HL-60 (cell line): ENCODE results near the gene OXLD1.

ENCODE experiments used
- DNase-seq, 2 experiments: peaks; one replicate each; pipeline ENCODE4 v3.0.0-alpha.2; 2010 to 2020; ENCODE audit warnings: low read depth in 1 of 2, low spot score in 1 of 2
- H3K27ac ChIP-seq: fragments of 250-450 bp; sonication (Bioruptor Pico); replicated peaks from 2 replicates; pipeline ENCODE4 v1.5.1; 2020; ENCODE audit warnings: mild to moderate bottlenecking, moderate library complexity
- H3K27me3 ChIP-seq: fragments of 250-450 bp; sonication (Bioruptor Pico); 2 replicates; pipeline ENCODE4 v1.5.1; 2021; ENCODE audit warnings: mild to moderate bottlenecking, moderate library complexity; ENCODE audit not compliant: insufficient read depth, poor library complexity, severe bottlenecking
- H3K4me3 ChIP-seq: replicated peaks from 2 replicates; pipeline ENCODE4 v1.5.1; 2011; ENCODE audit warnings: mild to moderate bottlenecking, control low read depth, low read length; ENCODE audit not compliant: insufficient read depth
- CTCF ChIP-seq: IDR thresholded peaks from one replicate; pipeline ENCODE4 v1.5.1; 2011; ENCODE audit warnings: low read length, control low read depth, inconsistent platforms; ENCODE audit not compliant: insufficient read depth
- GABPA ChIP-seq: IDR thresholded peaks from 2 replicates; pipeline ENCODE4 v1.6.1; 2012; ENCODE audit warnings: low read depth
- POLR2AphosphoS5 ChIP-seq: IDR thresholded peaks from 2 replicates; pipeline ENCODE4 v1.6.1; 2012; ENCODE audit warnings: low read depth
- REST ChIP-seq: IDR thresholded peaks from 2 replicates; pipeline ENCODE4 v1.6.1; 2012; ENCODE audit warnings: low read depth; ENCODE audit not compliant: insufficient replicate concordance
- SPI1 ChIP-seq: IDR thresholded peaks from 2 replicates; pipeline ENCODE4 v1.6.1; 2012; ENCODE audit warnings: low read depth, mild to moderate bottlenecking, borderline replicate concordance

The OXLD1 gene

GRCh38 chr17:81655378-81656117, 10.9 kb downstream of the OXLD1 start:
- no peak overlapping the region for H3K27ac ChIP-seq
- H3K4me3 ChIP-seq = no peak overlapping the region
- no peak for DNase-seq
- TF ChIP-seq CTCF (no peak), SPI1 (no peak), GABPA (no peak), REST (no peak), POLR2AphosphoS5 (no peak)
- H3K27me3 ChIP-seq = no peaks in the 10 kb centered on the region

GRCh38 chr17:81652906-81653771, 13.3 kb downstream of the OXLD1 start:
- no peak for DNase-seq
- Histone ChIP-seq H3K4me3 (no peak overlapping the region), H3K27me3 (no peaks in the 10 kb centered on the region), H3K27ac (no peak overlapping the region)
- TF ChIP-seq POLR2AphosphoS5 (no peak), REST (no peak), SPI1 (no peak), GABPA (no peak), CTCF (no peak)

- Histone ChIP-seq H3K27me3 (no peaks in the 10 kb centered on the region), H3K4me3 (no peak overlapping the region), H3K27ac (no peak overlapping the region)
- TF ChIP-seq POLR2AphosphoS5 (no peak), CTCF (no peak), SPI1 (no peak), GABPA (no peak), REST (no peak)
- DNase-seq = no peak
These were observed 14.7 kb downstream of the OXLD1 start for GRCh38 chr17:81651692-81652091.
